ENCODE data around the gene MAPK8IP3.

DNA sequence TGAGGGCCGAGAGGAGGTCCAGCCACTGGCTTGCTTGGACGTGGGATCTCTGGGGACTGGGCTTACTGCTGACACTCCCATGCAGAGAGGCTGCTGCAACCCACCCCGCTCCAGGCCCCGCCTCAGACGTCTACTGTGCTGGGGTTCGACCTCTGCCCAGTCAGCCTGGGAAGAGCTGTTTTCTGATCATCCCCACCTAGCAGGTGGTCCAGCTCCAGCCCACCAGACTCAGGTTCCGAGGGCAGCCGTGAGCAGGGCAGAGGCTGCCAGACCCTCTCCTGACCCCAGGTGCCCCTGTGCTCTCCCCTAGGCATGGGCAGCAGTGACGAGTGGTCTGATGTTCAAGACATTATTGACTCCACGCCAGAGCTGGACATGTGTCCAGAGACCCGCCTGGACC, 41.9 kb downstream of the MAPK8IP3 start:
- TF ChIP-seq, protein P1, sequence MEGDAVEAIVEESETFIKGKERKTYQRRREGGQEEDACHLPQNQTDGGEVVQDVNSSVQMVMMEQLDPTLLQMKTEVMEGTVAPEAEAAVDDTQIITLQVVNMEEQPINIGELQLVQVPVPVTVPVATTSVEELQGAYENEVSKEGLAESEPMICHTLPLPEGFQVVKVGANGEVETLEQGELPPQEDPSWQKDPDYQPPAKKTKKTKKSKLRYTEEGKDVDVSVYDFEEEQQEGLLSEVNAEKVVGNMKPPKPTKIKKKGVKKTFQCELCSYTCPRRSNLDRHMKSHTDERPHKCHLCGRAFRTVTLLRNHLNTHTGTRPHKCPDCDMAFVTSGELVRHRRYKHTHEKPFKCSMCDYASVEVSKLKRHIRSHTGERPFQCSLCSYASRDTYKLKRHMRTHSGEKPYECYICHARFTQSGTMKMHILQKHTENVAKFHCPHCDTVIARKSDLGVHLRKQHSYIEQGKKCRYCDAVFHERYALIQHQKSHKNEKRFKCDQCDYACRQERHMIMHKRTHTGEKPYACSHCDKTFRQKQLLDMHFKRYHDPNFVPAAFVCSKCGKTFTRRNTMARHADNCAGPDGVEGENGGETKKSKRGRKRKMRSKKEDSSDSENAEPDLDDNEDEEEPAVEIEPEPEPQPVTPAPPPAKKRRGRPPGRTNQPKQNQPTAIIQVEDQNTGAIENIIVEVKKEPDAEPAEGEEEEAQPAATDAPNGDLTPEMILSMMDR (IDR thresholded peaks at IDR 0.05) = no peak
- TF ChIP-seq, protein P2, sequence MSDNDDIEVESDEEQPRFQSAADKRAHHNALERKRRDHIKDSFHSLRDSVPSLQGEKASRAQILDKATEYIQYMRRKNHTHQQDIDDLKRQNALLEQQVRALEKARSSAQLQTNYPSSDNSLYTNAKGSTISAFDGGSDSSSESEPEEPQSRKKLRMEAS (CRISPR knock-in tag; IDR thresholded peaks at IDR 0.05) = no peak
- TF ChIP-seq NR3C1 (CRISPR knock-in tag; conservative IDR thresholded peaks at IDR 0.05; ENCODE audit: low read depth) (no peak), NR1H2 (CRISPR knock-in tag; IDR thresholded peaks at IDR 0.05) (no peak), ATF1 (CRISPR knock-in tag; IDR thresholded peaks at IDR 0.05) (no peak), ELF4 (CRISPR knock-in tag; IDR thresholded peaks at IDR 0.05; ENCODE audit: low read depth) (no peak)
- TF ChIP-seq, protein P3, sequence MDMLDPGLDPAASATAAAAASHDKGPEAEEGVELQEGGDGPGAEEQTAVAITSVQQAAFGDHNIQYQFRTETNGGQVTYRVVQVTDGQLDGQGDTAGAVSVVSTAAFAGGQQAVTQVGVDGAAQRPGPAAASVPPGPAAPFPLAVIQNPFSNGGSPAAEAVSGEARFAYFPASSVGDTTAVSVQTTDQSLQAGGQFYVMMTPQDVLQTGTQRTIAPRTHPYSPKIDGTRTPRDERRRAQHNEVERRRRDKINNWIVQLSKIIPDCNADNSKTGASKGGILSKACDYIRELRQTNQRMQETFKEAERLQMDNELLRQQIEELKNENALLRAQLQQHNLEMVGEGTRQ (CRISPR knock-in tag; IDR thresholded peaks at IDR 0.05) = no peak
- TF ChIP-seq, protein P4, sequence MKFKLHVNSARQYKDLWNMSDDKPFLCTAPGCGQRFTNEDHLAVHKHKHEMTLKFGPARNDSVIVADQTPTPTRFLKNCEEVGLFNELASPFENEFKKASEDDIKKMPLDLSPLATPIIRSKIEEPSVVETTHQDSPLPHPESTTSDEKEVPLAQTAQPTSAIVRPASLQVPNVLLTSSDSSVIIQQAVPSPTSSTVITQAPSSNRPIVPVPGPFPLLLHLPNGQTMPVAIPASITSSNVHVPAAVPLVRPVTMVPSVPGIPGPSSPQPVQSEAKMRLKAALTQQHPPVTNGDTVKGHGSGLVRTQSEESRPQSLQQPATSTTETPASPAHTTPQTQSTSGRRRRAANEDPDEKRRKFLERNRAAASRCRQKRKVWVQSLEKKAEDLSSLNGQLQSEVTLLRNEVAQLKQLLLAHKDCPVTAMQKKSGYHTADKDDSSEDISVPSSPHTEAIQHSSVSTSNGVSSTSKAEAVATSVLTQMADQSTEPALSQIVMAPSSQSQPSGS (CRISPR knock-in tag; IDR thresholded peaks at IDR 0.05; ENCODE audit: borderline replicate concordance, low read depth) = no peak
- TF ChIP-seq, protein P5, sequence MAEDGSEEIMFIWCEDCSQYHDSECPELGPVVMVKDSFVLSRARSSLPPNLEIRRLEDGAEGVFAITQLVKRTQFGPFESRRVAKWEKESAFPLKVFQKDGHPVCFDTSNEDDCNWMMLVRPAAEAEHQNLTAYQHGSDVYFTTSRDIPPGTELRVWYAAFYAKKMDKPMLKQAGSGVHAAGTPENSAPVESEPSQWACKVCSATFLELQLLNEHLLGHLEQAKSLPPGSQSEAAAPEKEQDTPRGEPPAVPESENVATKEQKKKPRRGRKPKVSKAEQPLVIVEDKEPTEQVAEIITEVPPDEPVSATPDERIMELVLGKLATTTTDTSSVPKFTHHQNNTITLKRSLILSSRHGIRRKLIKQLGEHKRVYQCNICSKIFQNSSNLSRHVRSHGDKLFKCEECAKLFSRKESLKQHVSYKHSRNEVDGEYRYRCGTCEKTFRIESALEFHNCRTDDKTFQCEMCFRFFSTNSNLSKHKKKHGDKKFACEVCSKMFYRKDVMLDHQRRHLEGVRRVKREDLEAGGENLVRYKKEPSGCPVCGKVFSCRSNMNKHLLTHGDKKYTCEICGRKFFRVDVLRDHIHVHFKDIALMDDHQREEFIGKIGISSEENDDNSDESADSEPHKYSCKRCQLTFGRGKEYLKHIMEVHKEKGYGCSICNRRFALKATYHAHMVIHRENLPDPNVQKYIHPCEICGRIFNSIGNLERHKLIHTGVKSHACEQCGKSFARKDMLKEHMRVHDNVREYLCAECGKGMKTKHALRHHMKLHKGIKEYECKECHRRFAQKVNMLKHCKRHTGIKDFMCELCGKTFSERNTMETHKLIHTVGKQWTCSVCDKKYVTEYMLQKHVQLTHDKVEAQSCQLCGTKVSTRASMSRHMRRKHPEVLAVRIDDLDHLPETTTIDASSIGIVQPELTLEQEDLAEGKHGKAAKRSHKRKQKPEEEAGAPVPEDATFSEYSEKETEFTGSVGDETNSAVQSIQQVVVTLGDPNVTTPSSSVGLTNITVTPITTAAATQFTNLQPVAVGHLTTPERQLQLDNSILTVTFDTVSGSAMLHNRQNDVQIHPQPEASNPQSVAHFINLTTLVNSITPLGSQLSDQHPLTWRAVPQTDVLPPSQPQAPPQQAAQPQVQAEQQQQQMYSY (CRISPR knock-in tag; IDR thresholded peaks at IDR 0.05) = no peak
- TF ChIP-seq, protein P6, sequence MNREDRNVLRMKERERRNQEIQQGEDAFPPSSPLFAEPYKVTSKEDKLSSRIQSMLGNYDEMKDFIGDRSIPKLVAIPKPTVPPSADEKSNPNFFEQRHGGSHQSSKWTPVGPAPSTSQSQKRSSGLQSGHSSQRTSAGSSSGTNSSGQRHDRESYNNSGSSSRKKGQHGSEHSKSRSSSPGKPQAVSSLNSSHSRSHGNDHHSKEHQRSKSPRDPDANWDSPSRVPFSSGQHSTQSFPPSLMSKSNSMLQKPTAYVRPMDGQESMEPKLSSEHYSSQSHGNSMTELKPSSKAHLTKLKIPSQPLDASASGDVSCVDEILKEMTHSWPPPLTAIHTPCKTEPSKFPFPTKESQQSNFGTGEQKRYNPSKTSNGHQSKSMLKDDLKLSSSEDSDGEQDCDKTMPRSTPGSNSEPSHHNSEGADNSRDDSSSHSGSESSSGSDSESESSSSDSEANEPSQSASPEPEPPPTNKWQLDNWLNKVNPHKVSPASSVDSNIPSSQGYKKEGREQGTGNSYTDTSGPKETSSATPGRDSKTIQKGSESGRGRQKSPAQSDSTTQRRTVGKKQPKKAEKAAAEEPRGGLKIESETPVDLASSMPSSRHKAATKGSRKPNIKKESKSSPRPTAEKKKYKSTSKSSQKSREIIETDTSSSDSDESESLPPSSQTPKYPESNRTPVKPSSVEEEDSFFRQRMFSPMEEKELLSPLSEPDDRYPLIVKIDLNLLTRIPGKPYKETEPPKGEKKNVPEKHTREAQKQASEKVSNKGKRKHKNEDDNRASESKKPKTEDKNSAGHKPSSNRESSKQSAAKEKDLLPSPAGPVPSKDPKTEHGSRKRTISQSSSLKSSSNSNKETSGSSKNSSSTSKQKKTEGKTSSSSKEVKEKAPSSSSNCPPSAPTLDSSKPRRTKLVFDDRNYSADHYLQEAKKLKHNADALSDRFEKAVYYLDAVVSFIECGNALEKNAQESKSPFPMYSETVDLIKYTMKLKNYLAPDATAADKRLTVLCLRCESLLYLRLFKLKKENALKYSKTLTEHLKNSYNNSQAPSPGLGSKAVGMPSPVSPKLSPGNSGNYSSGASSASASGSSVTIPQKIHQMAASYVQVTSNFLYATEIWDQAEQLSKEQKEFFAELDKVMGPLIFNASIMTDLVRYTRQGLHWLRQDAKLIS (CRISPR knock-in tag; IDR thresholded peaks at IDR 0.05; ENCODE audit: borderline replicate concordance) = no peak
